A549 treated with GW870086 at 1 μM for 4 hours (cell line): ENCODE data around the gene PRLHR. TPM values are rescaled to one million over a fixed set of nuclear protein-coding genes. Genes with fewer than 3 reads are reported as not detected.

ENCODE experiments used
- total RNA-seq: library from RNA; stranded (reverse); fragments of 200-300 nt; extraction: Qiagen RNA extraction; gene quantifications from 5 replicates; pipeline ENCODE4 v1.2.3, GENCODE V29; 2022; ENCODE audit warnings: low read depth

The PRLHR gene
- not detected in 5 replicates for total RNA-seq

GRCh38 chr10:118595598-118596425, at the start of gene PRLHR:
Gene PRLHR, minus strand, starts transcription at chr10:118595648. Its CDS starts 404 bp downstream, at chr10:118595244.

Other genes with a start within 250 kb of the PRLHR start
- gene CACUL1, start 159.3 kb upstream of the PRLHR start, total RNA-seq: 10.3 to 15.8 TPM (median 14.2 TPM) in 5 replicates